D721Med (cell line): ENCODE data around the gene SLC4A3.

ENCODE experiments used
- DNase-seq: peaks from one replicate; pipeline ENCODE4 v3.0.0; 2011; ENCODE audit warnings: low spot score; ENCODE audit not compliant: insufficient read length
- FAIRE-seq: peaks from 2 replicates; lab custom pipeline; 2011; peaks lifted over from hg19 to GRCh38; lab: Jason Lieb, UNC
- TF ChIP-seq, protein P1 (sequence below): IDR thresholded peaks from 2 replicates; pipeline ENCODE4 v1.5.1; 2012; ENCODE audit warnings: mild to moderate bottlenecking, control low read depth; ENCODE audit not compliant: insufficient read depth; ENCODE audit errors: missing control alignments

SLC4A3 gene

DNA sequence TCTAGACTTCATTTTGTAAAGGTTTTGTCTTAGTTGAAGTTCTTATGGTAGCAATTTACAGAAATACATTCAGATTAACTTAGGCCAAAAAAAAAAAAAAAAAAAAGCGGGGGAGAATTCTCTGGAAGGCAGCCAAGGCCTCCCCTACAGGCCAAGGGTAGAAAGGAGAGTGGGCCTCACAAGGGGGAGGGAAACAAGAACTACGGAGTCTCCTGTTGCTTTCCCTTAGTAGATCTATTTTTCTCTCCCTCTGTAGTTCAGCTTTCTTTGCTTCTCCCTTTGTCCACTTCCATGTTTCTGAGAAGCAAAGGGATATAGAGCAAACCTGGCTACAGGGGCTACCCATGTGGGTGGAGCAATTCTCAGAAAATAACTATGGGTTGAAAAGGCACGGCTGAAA, 32.2 kb upstream of the SLC4A3 start:
- TF ChIP-seq, protein P1, sequence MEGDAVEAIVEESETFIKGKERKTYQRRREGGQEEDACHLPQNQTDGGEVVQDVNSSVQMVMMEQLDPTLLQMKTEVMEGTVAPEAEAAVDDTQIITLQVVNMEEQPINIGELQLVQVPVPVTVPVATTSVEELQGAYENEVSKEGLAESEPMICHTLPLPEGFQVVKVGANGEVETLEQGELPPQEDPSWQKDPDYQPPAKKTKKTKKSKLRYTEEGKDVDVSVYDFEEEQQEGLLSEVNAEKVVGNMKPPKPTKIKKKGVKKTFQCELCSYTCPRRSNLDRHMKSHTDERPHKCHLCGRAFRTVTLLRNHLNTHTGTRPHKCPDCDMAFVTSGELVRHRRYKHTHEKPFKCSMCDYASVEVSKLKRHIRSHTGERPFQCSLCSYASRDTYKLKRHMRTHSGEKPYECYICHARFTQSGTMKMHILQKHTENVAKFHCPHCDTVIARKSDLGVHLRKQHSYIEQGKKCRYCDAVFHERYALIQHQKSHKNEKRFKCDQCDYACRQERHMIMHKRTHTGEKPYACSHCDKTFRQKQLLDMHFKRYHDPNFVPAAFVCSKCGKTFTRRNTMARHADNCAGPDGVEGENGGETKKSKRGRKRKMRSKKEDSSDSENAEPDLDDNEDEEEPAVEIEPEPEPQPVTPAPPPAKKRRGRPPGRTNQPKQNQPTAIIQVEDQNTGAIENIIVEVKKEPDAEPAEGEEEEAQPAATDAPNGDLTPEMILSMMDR: no peak
- FAIRE-seq (no peak), DNase-seq (no peak)

DNA sequence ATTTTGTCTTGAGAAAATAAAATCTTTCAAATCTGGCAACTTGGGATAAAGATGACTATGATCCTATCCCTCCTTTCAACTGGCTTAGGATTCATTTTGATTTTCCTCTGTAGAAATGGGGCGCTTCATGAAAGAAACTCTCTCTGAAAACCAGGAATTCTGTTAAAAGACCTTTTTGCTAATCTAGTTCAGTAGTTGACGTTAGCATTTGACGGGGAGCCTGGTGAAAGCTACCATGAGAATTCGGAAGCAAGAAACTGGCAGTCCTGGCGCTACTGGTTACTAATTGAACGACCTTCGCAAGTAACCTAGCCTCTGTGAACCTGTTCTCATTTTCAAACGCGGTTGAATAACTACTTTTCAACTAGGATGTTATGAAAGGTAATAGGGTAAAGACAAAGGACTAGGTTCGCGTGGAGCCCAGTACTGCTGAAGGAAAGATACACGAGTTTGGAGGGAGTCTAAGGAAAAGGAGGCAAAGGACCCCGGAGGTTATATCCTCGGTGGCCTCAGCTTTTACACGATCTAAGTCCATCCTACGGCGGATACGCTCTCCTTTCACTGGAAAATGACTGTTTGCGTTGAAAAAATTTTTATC, 30.4 kb upstream of the SLC4A3 start:
- TF ChIP-seq, protein P1: no peak
- FAIRE-seq (peak; percentile 51), DNase-seq (no peak)

DNA sequence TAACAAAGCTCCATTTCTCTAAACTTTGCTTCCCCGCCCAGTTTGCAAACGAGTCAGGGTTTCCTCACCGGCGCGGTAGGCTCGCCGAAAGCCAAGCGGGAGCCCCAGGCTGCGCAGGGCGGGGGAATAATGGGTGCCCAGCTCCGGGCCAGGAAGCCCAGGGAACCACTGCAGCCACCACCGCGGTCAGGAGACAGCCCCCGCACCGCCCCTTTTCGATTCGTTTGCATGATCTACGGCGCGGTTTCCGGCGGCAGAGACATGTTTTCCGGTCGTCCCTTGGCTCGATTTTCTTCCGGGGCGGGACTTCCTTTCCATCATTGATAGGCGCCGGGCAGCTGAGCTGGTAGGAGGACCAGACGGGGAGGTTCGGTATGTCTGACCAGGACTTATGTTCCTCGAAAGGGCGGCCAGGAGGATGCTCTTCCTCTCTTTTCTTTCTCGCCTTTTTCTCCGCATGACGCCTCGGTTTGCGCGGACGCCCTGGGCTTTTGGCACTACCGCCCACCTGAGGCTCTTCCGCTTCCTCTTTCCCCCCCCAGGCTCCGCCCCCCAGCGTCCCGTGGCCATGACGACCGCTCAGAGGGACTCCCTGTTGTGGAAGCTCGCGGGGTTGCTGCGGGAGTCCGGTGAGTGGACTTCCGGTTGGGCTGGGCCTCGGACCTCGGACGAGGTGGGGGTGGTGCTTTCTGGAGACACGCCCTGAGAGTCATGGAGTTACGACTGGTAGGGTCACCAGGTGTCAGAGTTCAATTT, 29.7 kb upstream of the SLC4A3 start, which contains the start of gene STK11IP:
Gene STK11IP (plus strand): TSS at position 306 of the 756 bp plus-strand sequence. CDS start 263 bp downstream, at position 569.
- TF ChIP-seq, protein P1: no peak
- FAIRE-seq: no peak
- peak; percentile 93 for DNase-seq

DNA sequence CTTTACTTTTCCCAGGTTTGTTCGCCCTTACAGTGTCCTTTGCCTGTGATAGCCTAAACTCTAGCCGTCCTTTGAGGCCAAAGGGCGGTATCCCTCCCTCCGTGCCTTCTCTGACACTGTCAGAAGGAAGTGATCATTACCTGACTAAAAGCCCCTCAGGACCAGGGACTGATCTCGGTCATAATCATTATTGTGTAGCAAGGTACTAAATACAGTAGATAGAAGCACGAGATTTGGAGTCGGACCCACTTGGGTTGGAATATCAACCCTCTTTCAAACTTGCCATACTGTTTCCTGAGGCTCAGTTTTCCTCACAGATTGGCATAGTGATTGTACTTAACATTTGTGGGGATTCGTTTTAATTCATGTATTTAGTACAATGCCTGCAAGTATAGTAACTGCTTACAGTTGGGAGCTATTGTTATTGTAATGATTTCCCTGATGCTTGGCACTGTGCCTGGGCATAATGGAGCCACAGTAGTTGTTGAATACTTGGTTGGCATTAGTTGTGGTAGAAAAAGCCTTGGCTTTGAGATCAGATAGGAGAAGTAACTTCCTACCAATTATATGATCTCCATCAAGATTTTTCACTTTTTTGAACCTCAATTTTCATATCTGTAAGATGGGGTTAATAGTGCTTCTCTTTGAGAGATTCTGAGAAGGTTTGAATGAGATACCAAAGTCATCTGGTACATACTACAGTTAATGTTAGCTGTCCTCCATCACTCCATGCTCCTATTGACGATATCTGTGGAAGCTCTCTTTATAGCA, 28.9 kb upstream of the SLC4A3 start:
- no peak for FAIRE-seq
- no peak for DNase-seq
- TF ChIP-seq, protein P1: no peak

DNA sequence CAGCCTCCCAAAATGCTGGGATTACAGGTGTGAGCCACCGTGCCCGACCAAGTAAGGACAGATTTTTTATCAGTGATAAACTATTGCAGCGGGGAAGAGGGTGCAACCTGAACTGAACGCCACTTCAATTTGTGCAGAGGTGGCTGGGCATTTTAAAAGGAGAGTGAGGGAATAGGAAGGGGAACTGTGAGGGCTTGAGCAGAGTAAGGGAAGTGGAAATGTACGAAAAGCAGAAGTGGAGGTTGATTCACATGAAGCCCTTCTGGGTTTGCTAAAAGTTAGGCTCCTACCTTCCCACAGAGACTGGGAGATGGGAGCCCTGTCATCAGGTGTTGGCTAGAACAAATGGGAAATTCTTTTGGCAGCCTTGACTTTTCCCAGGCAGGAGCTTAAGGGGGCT, 23.7 kb upstream of the SLC4A3 start:
- FAIRE-seq (no peak), DNase-seq (no peak)
- TF ChIP-seq, protein P1: no peak

DNA sequence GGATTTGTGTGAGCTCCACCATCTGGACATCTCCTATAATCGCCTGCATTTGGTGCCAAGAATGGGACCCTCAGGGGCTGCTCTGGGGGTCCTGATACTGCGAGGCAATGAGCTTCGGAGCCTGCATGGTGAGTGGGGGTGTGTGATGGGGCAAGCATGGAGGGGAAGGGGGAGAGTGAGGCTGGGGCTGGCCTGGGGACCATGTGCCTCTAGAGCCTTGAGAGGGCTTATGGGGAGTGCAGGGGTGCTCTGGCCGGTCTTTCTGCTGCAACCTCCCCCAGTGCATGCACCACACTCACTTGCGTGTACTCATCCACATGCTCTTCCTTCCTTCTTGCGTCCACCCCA, 21.8 kb upstream of the SLC4A3 start:
- no peak for FAIRE-seq
- TF ChIP-seq, protein P1: no peak
- no peak for DNase-seq
